ENCODE measurements around the gene ZNFX1. TPM values are rescaled to one million over a fixed set of nuclear protein-coding genes. Genes with fewer than 3 reads are reported as not detected.
A peak's percentile ranks its signal among the peaks of the same experiment; 100 is the strongest.

The ZNFX1 gene
- polyA plus RNA-seq, 2 of the 4 experiments (the other 2 are of a cell fraction) = 6.0 to 11.5 TPM

DNA sequence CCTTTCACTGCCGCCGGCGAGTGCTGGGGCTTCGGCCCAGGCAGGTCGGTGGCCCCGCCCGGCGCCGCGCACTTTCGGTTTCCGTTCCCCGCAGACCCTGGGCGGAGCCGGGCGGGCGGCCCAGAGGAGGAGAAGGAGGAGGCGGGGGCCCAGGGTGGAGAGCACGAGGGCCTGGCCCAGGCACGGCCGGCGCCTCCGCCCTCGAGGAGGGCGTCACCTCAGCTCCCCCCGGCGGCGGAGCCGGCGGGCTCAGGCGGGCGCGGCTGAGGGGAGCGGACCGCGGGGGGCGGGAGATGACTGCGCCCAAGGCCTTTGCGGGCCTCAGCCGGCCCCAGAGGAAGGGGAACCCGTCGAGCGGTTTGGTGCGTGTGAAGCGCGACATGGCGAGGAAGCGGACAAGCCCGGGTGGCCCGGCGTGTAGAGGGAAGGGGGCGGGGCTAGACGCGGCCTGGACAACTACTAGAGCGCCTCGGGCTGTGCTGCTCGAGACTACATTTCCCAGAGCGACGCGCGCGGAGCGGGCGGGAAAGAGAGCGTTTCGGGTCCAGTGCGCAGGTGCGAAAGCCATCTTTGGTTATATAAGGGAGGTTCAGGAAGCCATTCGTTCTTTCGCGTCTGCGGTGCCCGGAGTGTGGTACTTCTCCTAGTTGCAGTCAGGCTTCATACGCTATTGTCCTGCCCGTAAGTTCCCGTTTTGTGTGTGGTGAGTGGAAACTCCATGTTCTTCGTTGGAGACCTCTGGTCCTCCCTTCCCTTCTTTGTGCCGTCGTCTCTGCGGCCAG lies at the start of gene ZNFX1 (continued):
- TF ChIP-seq, protein P1, sequence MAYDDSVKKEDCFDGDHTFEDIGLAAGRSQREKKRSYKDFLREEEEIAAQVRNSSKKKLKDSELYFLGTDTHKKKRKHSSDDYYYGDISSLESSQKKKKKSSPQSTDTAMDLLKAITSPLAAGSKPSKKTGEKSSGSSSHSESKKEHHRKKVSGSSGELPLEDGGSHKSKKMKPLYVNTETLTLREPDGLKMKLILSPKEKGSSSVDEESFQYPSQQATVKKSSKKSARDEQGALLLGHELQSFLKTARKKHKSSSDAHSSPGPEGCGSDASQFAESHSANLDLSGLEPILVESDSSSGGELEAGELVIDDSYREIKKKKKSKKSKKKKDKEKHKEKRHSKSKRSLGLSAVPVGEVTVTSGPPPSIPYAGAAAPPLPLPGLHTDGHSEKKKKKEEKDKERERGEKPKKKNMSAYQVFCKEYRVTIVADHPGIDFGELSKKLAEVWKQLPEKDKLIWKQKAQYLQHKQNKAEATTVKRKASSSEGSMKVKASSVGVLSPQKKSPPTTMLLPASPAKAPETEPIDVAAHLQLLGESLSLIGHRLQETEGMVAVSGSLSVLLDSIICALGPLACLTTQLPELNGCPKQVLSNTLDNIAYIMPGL (CRISPR knock-in tag; IDR thresholded peaks at IDR 0.05; ENCODE audit: borderline replicate concordance) = peak; percentile 78; the same call in 1 of the 2 replicates
- TF ChIP-seq MYC (IDR thresholded peaks at IDR 0.05; ENCODE audit: borderline replicate concordance, low read length) (peak; percentile 95), JUNB (IDR thresholded peaks at IDR 0.05) (no peak), CHD4 (IDR thresholded peaks at IDR 0.05; ENCODE audit: borderline replicate concordance) (no peak), SREBF2 (IDR thresholded peaks at IDR 0.05) (no peak), RARB (CRISPR knock-in tag; IDR thresholded peaks at IDR 0.05) (no peak), NFE2L2 (conservative IDR thresholded peaks at IDR 0.05; ENCODE audit: low read length) (no peak), RFX5 (IDR thresholded peaks at IDR 0.05) (no peak), TFCP2L1 (CRISPR knock-in tag; IDR thresholded peaks at IDR 0.05) (0 out of 2 replicates have a peak, but pooled peaks have one; percentile 1), BHLHE40 (IDR thresholded peaks at IDR 0.05; ENCODE audit: low read depth, low read length) (no peak), HOXA7 (CRISPR knock-in tag; IDR thresholded peaks at IDR 0.05) (no peak), NPAS2 (CRISPR knock-in tag; IDR thresholded peaks at IDR 0.05; ENCODE audit: borderline replicate concordance) (no peak), FOXS1 (CRISPR knock-in tag; IDR thresholded peaks at IDR 0.05) (no peak), ESRRA (IDR thresholded peaks at IDR 0.05; ENCODE audit: borderline replicate concordance, low read length) (no peak), RAD21 (conservative IDR thresholded peaks at IDR 0.05 in 1 of 2, IDR thresholded peaks at IDR 0.05 in 1 of 2) (no peak), NR3C1 (IDR thresholded peaks at IDR 0.05) (no peak), JUN (IDR thresholded peaks at IDR 0.05) (peak; percentile 99 to 100), MAZ (IDR thresholded peaks at IDR 0.05; ENCODE audit: borderline replicate concordance, low read depth, low read length) (0 out of 2 replicates have a peak, but pooled peaks have one; percentile 17)
- TF ChIP-seq, protein P2, sequence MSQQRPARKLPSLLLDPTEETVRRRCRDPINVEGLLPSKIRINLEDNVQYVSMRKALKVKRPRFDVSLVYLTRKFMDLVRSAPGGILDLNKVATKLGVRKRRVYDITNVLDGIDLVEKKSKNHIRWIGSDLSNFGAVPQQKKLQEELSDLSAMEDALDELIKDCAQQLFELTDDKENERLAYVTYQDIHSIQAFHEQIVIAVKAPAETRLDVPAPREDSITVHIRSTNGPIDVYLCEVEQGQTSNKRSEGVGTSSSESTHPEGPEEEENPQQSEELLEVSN (IDR thresholded peaks at IDR 0.05; ENCODE audit: borderline replicate concordance, low read depth) = peak; percentile 53; the same call in 1 of the 2 replicates
- TF ChIP-seq, protein P3, sequence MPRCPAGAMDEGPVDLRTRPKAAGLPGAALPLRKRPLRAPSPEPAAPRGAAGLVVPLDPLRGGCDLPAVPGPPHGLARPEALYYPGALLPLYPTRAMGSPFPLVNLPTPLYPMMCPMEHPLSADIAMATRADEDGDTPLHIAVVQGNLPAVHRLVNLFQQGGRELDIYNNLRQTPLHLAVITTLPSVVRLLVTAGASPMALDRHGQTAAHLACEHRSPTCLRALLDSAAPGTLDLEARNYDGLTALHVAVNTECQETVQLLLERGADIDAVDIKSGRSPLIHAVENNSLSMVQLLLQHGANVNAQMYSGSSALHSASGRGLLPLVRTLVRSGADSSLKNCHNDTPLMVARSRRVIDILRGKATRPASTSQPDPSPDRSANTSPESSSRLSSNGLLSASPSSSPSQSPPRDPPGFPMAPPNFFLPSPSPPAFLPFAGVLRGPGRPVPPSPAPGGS (IDR thresholded peaks at IDR 0.05) = peak; percentile 100
- TF ChIP-seq, protein P4, sequence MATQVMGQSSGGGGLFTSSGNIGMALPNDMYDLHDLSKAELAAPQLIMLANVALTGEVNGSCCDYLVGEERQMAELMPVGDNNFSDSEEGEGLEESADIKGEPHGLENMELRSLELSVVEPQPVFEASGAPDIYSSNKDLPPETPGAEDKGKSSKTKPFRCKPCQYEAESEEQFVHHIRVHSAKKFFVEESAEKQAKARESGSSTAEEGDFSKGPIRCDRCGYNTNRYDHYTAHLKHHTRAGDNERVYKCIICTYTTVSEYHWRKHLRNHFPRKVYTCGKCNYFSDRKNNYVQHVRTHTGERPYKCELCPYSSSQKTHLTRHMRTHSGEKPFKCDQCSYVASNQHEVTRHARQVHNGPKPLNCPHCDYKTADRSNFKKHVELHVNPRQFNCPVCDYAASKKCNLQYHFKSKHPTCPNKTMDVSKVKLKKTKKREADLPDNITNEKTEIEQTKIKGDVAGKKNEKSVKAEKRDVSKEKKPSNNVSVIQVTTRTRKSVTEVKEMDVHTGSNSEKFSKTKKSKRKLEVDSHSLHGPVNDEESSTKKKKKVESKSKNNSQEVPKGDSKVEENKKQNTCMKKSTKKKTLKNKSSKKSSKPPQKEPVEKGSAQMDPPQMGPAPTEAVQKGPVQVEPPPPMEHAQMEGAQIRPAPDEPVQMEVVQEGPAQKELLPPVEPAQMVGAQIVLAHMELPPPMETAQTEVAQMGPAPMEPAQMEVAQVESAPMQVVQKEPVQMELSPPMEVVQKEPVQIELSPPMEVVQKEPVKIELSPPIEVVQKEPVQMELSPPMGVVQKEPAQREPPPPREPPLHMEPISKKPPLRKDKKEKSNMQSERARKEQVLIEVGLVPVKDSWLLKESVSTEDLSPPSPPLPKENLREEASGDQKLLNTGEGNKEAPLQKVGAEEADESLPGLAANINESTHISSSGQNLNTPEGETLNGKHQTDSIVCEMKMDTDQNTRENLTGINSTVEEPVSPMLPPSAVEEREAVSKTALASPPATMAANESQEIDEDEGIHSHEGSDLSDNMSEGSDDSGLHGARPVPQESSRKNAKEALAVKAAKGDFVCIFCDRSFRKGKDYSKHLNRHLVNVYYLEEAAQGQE (IDR thresholded peaks at IDR 0.05) = peak; percentile 52
